Activated naive CD8-positive, alpha-beta T cell (primary cell): ENCODE measurements around the gene BLOC1S4.
"Not testable (repeated sequence)": the region's sequence is repeated elsewhere in the genome, so short reads cannot be mapped to it uniquely, and the experiment has no call there.

Experiments
- H3K27ac Mint-ChIP-seq: one replicate; pipeline ENCODE4 v1.8.0; 2021; ENCODE audit warnings: mixed read lengths
- H3K27me3 Mint-ChIP-seq: one replicate; pipeline ENCODE4 v1.8.0; 2021; ENCODE audit warnings: mixed read lengths
- H3K36me3 Mint-ChIP-seq: one replicate; pipeline ENCODE4 v1.8.0; 2021; ENCODE audit warnings: mixed read lengths
- H3K4me1 Mint-ChIP-seq: one replicate; pipeline ENCODE4 v1.8.0; 2021; ENCODE audit warnings: low read depth, mixed read lengths
- H3K4me3 Mint-ChIP-seq: one replicate; pipeline ENCODE4 v1.8.0; 2021; ENCODE audit warnings: mild to moderate bottlenecking, mixed read lengths
- H3K9me3 Mint-ChIP-seq: one replicate; pipeline ENCODE4 v1.8.0; 2021; ENCODE audit warnings: low read depth, mixed read lengths

BLOC1S4 gene

GRCh38 chr4:6753103-6753560 is 37.2 kb downstream of the BLOC1S4 start:
- no peaks in the 10 kb centered on the region for H3K36me3 Mint-ChIP-seq
- no peaks in the 10 kb centered on the region for H3K27me3 Mint-ChIP-seq
- H3K9me3 Mint-ChIP-seq = no peaks in the 10 kb centered on the region
- no peak overlapping the region for H3K27ac Mint-ChIP-seq
- H3K4me1 Mint-ChIP-seq = peaks cover 8% of the 10 kb centered on the region
- H3K4me3 Mint-ChIP-seq = no peak overlapping the region

DNA sequence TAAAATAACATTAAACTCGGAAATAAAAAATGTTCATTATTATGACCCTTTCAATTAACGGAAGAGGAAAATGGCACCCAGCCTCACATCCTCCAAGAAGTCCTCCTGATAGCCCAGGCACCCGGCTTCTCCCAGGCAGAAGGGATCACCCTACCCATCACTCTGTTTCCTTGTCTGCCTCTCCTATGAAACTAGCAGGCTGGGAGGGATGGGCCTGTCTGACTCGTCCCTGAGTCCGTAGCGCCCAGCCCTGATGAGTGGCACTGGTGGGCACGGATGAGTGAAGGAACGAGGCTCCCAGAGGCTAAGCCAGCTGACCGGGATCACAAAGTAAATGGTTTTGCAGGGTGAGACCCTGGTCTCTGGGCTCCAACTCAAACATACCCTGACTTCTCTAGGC is 37.9 kb downstream of the BLOC1S4 start:
- Mint-ChIP-seq H3K4me1 (peaks cover 8% of the 10 kb centered on the region), H3K27ac (no peak overlapping the region), H3K9me3 (no peaks in the 10 kb centered on the region), H3K4me3 (no peak overlapping the region), H3K27me3 (no peaks in the 10 kb centered on the region), H3K36me3 (no peaks in the 10 kb centered on the region)

GRCh38 chr4:6754481-6755087 is 38.6 kb downstream of the BLOC1S4 start:
- no peak overlapping the region for H3K4me3 Mint-ChIP-seq
- H3K36me3 Mint-ChIP-seq = no peaks in the 10 kb centered on the region
- H3K27me3 Mint-ChIP-seq = no peaks in the 10 kb centered on the region
- no peak overlapping the region for H3K27ac Mint-ChIP-seq
- peaks cover 8% of the 10 kb centered on the region for H3K4me1 Mint-ChIP-seq
- H3K9me3 Mint-ChIP-seq = no peaks in the 10 kb centered on the region

GRCh38 chr4:6755088-6755753 is 39.2 kb downstream of the BLOC1S4 start:
- Mint-ChIP-seq H3K27ac (no peak overlapping the region), H3K9me3 (no peaks in the 10 kb centered on the region), H3K4me1 (peaks cover 8% of the 10 kb centered on the region), H3K36me3 (no peaks in the 10 kb centered on the region), H3K27me3 (no peaks in the 10 kb centered on the region), H3K4me3 (no peak overlapping the region)

GRCh38 chr4:6756345-6756744 is 40.4 kb downstream of the BLOC1S4 start:
- not testable (repeated sequence) for H3K27me3 Mint-ChIP-seq, H3K36me3 Mint-ChIP-seq, H3K9me3 Mint-ChIP-seq, H3K27ac Mint-ChIP-seq, H3K4me3 Mint-ChIP-seq
- H3K4me1 Mint-ChIP-seq = peaks cover 14% of the 10 kb centered on the region

DNA sequence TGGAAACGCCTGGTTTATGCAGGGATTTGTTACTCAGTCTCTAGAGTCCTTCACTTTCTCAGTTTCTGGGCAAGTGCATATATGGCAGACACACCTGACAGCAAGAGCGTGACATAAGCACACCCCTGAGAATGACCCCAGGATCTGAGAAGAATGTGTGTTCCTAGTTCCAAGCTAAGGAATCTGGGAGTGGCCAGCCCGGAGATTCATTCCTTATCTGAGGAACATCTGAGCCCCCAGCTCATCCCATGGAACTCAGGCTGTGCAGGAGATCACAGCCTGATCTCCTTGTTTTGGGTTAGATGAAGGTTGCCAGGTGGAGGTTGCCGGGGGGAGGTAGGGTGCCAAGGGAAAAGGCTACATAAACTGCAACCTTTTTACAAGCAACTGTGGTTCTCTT is 42.8 kb downstream of the BLOC1S4 start:
- Mint-ChIP-seq H3K9me3 (no peaks in the 10 kb centered on the region), H3K4me1 (peaks cover 15% of the 10 kb centered on the region), H3K36me3 (no peaks in the 10 kb centered on the region), H3K27me3 (no peaks in the 10 kb centered on the region), H3K4me3 (no peak overlapping the region), H3K27ac (no peak overlapping the region)

GRCh38 chr4:6760865-6761264 is 44.9 kb downstream of the BLOC1S4 start:
- no peaks in the 10 kb centered on the region for H3K9me3 Mint-ChIP-seq
- no peaks in the 10 kb centered on the region for H3K27me3 Mint-ChIP-seq
- H3K27ac Mint-ChIP-seq = no peak overlapping the region
- H3K36me3 Mint-ChIP-seq = no peaks in the 10 kb centered on the region
- peaks cover 23% of the 10 kb centered on the region for H3K4me1 Mint-ChIP-seq
- H3K4me3 Mint-ChIP-seq = no peak overlapping the region

DNA sequence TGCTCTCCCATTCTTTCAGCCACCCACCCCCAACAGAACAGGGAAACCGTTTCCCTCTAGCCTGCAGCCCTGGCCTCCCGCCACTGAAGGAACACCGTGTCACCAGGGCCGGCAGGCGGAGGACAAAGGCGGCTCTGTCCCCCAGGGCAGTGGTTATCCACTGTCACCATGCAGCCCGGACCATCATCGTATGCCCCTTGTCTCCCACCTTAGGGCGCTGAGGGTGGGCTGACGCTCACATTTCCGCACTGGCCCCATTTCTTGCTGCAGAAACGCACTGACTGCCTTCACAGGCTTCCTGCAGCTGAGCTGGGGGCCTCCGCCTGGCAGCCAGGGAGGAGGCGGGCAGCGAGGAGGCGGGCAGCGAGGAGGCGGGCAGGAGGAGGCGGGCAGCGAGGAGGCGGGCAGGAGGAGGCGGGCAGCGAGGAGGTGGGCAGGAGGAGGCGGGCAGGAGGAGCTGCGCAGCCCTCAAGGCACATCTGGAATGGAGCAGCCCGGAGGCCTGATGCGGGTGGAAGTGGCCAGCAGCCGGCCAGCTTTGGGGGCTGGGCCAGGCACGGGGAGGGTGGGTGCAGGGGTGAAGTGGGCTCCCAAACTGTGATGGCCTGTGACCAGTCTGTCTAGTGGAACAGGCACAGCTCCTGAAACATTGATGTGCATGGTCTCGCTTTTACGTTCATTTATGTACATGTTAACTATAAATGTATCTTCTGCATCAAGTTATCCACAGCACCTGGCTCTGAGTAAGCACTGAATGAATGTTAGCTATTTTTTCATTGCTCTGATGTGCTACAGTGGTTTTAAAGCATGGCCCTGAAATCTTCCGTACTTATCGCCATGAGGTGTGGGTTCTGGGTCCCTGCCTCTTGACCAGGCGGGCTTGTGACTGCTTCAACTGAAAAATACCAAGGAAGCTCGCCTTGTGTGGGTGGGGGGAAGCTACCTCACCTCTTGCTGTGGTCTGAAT is 46.0 kb downstream of the BLOC1S4 start:
- Mint-ChIP-seq H3K4me1 (peaks cover 32% of the 10 kb centered on the region), H3K27ac (no peak overlapping the region), H3K27me3 (no peaks in the 10 kb centered on the region), H3K4me3 (peak overlapping the region; percentile 42), H3K9me3 (no peaks in the 10 kb centered on the region), H3K36me3 (no peaks in the 10 kb centered on the region)

DNA sequence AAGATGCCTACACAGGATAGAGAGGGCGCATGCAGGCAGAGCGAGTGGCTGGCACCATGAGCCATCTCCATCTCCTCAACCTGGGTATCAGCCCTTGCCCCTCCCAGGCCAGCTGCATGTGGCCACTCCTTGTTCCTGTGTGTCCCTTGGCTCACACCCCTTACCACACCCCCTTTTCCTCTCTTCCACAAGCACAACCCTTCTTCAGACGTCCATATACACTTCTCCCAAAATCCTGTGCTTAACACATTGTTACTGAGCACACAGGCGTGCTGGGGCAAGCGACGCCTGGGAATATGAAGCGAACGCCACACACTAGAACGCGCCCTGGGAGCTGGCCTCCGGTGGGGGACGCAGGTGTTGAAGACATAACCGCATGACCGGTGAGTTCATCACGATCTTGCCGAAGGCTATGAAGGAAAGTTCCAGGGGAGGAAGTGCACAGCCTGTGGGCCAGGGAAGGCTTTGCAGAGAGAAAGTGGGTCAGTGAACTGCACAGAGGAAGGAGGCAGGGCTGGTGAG is 47.4 kb downstream of the BLOC1S4 start:
- H3K4me1 Mint-ChIP-seq = peaks cover 34% of the 10 kb centered on the region
- no peak overlapping the region for H3K4me3 Mint-ChIP-seq
- no peaks in the 10 kb centered on the region for H3K9me3 Mint-ChIP-seq
- no peaks in the 10 kb centered on the region for H3K36me3 Mint-ChIP-seq
- H3K27me3 Mint-ChIP-seq = no peaks in the 10 kb centered on the region
- H3K27ac Mint-ChIP-seq = no peak overlapping the region

DNA sequence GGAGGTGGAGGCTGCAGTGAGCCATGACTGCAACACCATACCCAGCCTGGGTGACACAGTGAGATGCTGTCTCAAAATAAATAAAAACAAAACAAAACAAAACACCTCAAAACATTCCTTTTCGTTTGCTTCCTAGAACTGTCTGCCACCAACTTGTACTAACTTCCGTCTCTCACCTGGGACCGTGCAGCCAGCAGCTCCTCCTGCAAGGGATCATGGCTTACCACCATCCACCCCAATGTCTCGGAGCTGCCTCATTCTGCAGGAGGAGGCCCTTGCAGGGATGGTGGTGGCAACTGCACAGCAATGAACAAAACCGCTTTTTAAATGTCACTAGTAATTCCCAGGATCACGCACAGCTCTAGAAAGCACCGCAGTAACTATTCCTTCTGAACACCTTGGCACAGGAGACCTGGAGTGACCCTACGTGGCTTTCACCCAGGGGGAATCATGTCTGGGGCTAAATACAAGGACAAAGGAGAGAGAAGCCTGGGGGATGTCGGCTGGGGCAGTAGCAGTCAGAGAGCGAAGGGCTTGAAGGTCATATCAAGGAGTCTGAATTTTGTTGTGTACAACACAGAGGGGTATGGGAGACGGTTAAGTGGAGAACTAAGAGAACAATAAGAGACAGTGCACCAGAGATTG is 49.1 kb downstream of the BLOC1S4 start:
- H3K36me3 Mint-ChIP-seq = no peaks in the 10 kb centered on the region
- no peak overlapping the region for H3K4me3 Mint-ChIP-seq
- no peaks in the 10 kb centered on the region for H3K27me3 Mint-ChIP-seq
- peaks cover 51% of the 10 kb centered on the region for H3K4me1 Mint-ChIP-seq
- H3K27ac Mint-ChIP-seq = no peak overlapping the region
- no peaks in the 10 kb centered on the region for H3K9me3 Mint-ChIP-seq

GRCh38 chr4:6765703-6766102 is 49.7 kb downstream of the BLOC1S4 start:
- Mint-ChIP-seq H3K27me3 (no peaks in the 10 kb centered on the region), H3K36me3 (no peaks in the 10 kb centered on the region), H3K9me3 (no peaks in the 10 kb centered on the region), H3K4me1 (peaks cover 50% of the 10 kb centered on the region), H3K4me3 (no peak overlapping the region), H3K27ac (no peak overlapping the region)
